Vagina (tissue), 2 donors: ENCODE measurements around the gene PRSS57.

ENCODE experiments used
- POLR2A ChIP-seq, 2 donors: fragments of 450-650 bp; IDR thresholded peaks; one replicate each; pipeline ENCODE4 v1.6.1; 2017; ENCODE audit warnings: antibody characterized with exemption in 2 of 2, mild to moderate bottlenecking in 2 of 2, moderate library complexity in 2 of 2
- TF ChIP-seq, protein P1 (sequence below), 3 experiments: fragments of 450-650 bp in 2 of 3; fragments of 200-600 bp in 1 of 3; sonication (generic) in 1 of 3; IDR thresholded peaks; one replicate each; pipeline ENCODE4 v1.5.1; 2017 to 2019; ENCODE audit warnings: antibody characterized with exemption in 3 of 3, mild to moderate bottlenecking in 2 of 3, moderate library complexity in 2 of 3

DNA sequence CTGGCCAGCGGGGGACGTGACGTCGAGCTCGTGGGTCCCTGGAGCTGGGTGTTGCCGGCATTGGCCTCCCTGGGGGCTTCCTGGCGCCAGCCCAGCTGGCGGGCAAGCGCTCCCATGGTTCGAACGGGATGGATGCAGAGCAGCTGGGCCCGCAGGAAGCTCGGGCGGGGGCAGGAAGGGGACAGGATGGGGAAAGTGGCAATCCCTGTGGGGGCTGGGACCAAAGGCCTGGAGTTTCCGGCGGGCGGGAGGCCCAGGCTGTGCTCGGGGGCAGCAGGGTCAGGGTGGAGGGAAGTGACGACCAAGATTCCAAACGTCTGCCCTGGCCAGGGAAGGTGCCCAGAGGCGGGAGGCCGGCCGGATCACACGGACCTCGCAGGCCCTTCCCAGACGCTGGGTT lies 32.8 kb upstream of the PRSS57 start:
- TF ChIP-seq, protein P1, sequence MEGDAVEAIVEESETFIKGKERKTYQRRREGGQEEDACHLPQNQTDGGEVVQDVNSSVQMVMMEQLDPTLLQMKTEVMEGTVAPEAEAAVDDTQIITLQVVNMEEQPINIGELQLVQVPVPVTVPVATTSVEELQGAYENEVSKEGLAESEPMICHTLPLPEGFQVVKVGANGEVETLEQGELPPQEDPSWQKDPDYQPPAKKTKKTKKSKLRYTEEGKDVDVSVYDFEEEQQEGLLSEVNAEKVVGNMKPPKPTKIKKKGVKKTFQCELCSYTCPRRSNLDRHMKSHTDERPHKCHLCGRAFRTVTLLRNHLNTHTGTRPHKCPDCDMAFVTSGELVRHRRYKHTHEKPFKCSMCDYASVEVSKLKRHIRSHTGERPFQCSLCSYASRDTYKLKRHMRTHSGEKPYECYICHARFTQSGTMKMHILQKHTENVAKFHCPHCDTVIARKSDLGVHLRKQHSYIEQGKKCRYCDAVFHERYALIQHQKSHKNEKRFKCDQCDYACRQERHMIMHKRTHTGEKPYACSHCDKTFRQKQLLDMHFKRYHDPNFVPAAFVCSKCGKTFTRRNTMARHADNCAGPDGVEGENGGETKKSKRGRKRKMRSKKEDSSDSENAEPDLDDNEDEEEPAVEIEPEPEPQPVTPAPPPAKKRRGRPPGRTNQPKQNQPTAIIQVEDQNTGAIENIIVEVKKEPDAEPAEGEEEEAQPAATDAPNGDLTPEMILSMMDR (IDR thresholded peaks at IDR 0.05) = no peak
- TF ChIP-seq POLR2A (IDR thresholded peaks at IDR 0.05) = no peak
